ENCODE results near the gene ZFAND2A.
"Not testable (repeated sequence)": the region's sequence is repeated elsewhere in the genome, so short reads cannot be mapped to it uniquely, and the experiment has no call there.

Gene ZFAND2A

DNA sequence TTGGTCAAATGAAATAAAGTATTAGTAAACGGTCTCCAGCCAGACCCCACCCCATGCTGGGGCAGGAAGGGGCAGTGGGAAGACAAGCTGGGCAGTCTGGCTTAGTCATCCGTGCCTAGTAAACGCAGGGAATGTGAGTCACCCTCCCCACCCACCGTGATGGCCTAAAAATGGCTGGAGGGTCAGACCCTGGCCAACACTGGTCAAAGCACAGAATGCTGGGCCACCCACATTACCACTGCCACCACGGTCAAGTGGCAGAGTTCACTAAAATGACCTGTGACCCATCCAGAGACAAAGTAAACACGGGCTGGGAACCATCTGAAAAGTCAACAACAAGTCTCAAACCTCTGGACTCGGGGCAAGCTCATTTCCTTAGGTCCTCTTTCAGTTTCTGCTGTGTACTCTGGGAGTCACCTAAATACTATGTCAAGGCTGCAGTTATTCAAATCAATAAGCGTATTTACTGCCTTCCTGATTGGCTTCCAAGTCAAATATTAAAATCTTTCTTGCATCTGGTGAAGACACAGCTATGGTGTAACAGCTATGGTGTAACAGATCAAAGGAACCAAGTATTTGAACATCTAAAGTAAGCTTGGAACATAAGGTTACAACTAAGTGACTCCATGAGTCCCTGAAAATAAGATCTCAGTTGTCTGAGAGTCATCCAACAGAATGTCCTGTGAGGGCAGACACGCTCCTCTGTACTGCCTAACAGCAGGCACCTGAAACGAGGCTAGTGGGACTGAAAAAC, 3.0 kb downstream of the ZFAND2A start:
- no peak overlapping the region for H3K27ac ChIP-seq (ENCODE audit: low read length)
- H3K9ac ChIP-seq (ENCODE audit: low read length), result no peak overlapping the region
- no peaks in the 10 kb centered on the region for H3K9me3 ChIP-seq (ENCODE audit: control insufficient read depth, low read depth, low read length)
- H3K4me3 ChIP-seq (ENCODE audit: low read length), result no peak overlapping the region
- peaks cover 24% of the 10 kb centered on the region for H3K36me3 ChIP-seq (ENCODE audit: control insufficient read depth, low read depth, low read length)
- no peaks in the 10 kb centered on the region for H3K4me1 ChIP-seq (ENCODE audit: control insufficient read depth, low read depth, low read length)
- H3K27me3 ChIP-seq (ENCODE audit: control insufficient read depth, insufficient read depth, low read length), result no peaks in the 10 kb centered on the region

DNA sequence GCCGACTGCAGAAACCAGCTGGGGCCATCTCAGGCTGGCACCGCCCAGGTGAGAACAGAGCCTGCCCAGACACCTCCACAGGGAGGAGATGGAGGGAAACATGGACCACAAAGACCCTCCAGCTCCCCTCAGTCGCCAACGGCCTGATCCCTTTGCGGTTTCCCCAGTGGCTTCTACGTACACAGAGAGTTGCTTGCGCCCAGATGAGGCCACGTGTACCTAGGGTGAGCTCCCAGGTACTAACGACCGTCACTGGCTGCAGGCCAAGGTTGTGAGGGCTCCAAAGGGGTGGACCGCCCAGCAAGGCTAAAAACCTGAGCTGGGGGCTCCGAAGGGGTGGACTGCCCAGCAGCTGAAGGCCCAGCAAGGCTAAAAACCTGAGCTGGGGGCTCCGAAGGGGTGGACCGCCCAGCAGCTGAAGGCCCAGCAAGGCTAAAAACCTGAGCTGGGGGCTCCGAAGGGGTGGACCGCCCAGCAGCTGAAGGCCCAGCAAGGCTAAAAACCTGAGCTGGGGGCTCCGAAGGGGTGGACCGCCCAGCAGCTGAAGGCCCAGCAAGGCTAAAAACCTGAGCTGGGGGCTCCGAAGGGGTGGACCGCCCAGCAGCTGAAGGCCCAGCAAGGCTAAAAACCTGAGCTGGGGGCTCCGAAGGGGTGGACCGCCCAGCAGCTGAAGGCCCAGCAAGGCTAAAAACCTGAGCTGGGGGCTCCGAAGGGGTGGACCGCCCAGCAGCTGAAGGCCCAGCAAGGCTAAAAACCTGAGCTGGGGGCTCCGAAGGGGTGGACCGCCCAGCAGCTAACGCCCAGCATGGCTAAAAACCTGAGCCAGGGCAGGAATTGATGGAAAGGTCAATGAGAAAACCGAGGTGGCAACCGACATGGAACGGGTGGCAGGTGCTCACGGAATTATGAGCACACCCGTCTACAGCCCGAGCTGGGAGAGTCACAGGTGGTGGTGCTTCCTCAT, 3.9 kb downstream of the ZFAND2A start:
- H3K27ac ChIP-seq (ENCODE audit: low read length), result not testable (repeated sequence)

GRCh38 chr7:1154172-1154739, 5.7 kb downstream of the ZFAND2A start:
- H3K9me3 ChIP-seq (ENCODE audit: control insufficient read depth, low read depth, low read length), result no peaks in the 10 kb centered on the region
- peaks cover 24% of the 10 kb centered on the region for H3K36me3 ChIP-seq (ENCODE audit: control insufficient read depth, low read depth, low read length)
- H3K4me1 ChIP-seq (ENCODE audit: control insufficient read depth, low read depth, low read length), result no peaks in the 10 kb centered on the region
- no peak overlapping the region for H3K4me3 ChIP-seq (ENCODE audit: low read length)
- no peak overlapping the region for H3K9ac ChIP-seq (ENCODE audit: low read length)
- no peaks in the 10 kb centered on the region for H3K27me3 ChIP-seq (ENCODE audit: control insufficient read depth, insufficient read depth, low read length)
- H3K27ac ChIP-seq (ENCODE audit: low read length), result no peak overlapping the region

More for the DNA sequence above, 3.9 kb downstream of the ZFAND2A start:
- peaks cover 24% of the 10 kb centered on the region for H3K36me3 ChIP-seq (ENCODE audit: control insufficient read depth, low read depth, low read length)
- H3K4me3 ChIP-seq (ENCODE audit: low read length); H3K9me3 ChIP-seq (ENCODE audit: control insufficient read depth, low read depth, low read length); H3K4me1 ChIP-seq (ENCODE audit: control insufficient read depth, low read depth, low read length); H3K27me3 ChIP-seq (ENCODE audit: control insufficient read depth, insufficient read depth, low read length); H3K9ac ChIP-seq (ENCODE audit: low read length): not testable (repeated sequence)

DNA sequence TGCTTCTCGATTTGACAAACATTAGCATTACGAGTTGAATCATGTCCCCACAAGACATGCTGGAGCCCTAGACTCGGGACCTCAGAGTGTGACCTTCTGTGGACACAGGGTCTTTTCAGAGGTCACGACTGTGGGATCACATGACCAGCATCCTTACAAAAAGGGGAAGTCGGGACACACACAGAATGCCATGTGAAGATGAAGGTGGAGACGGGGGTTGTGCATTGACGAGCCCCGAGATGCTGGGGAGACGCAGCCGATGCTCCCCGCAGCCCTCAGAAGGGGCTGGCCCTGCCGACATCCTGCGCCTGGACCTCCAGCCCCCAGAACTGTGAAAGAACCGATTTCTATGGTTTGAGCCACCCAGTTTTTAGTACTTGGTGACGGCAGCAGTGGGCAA, 7.5 kb downstream of the ZFAND2A start:
- Histone ChIP-seq H3K9ac (ENCODE audit: low read length) (no peak overlapping the region), H3K27ac (ENCODE audit: low read length) (no peak overlapping the region), H3K9me3 (ENCODE audit: control insufficient read depth, low read depth, low read length) (no peaks in the 10 kb centered on the region), H3K27me3 (ENCODE audit: control insufficient read depth, insufficient read depth, low read length) (no peaks in the 10 kb centered on the region), H3K4me3 (ENCODE audit: low read length) (no peak overlapping the region), H3K36me3 (ENCODE audit: control insufficient read depth, low read depth, low read length) (peaks cover 24% of the 10 kb centered on the region), H3K4me1 (ENCODE audit: control insufficient read depth, low read depth, low read length) (no peaks in the 10 kb centered on the region)

GRCh38 chr7:1151653-1152425, 8.2 kb downstream of the ZFAND2A start:
- no peak overlapping the region for H3K27ac ChIP-seq (ENCODE audit: low read length)
- no peaks in the 10 kb centered on the region for H3K27me3 ChIP-seq (ENCODE audit: control insufficient read depth, insufficient read depth, low read length)
- H3K9me3 ChIP-seq (ENCODE audit: control insufficient read depth, low read depth, low read length), result no peaks in the 10 kb centered on the region
- no peak overlapping the region for H3K4me3 ChIP-seq (ENCODE audit: low read length)
- no peaks in the 10 kb centered on the region for H3K4me1 ChIP-seq (ENCODE audit: control insufficient read depth, low read depth, low read length)
- H3K9ac ChIP-seq (ENCODE audit: low read length), result no peak overlapping the region
- H3K36me3 ChIP-seq (ENCODE audit: control insufficient read depth, low read depth, low read length), result peaks cover 19% of the 10 kb centered on the region

DNA sequence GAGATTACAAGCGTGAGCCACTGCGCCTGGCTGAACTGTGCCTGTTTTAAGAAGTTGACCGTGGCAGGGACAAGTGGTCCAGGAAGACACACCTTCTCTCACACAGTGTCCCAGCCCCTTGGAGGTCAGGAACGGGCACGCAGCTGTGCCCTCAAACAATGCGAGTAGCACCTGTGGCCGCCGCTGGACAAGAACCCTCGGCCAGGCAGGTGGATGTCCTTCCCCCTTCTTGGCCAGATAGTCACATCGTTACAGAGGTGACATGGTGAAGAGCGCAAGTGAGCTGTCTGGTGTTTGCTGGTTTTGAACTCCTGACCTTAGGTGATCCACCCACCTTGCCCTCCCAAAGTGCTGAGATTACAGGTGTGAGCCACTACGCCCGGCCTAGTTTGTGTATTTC, 8.8 kb downstream of the ZFAND2A start:
- H3K27ac ChIP-seq (ENCODE audit: low read length), result no peak overlapping the region
- no peak overlapping the region for H3K4me3 ChIP-seq (ENCODE audit: low read length)
- peaks cover 15% of the 10 kb centered on the region for H3K36me3 ChIP-seq (ENCODE audit: control insufficient read depth, low read depth, low read length)
- H3K4me1 ChIP-seq (ENCODE audit: control insufficient read depth, low read depth, low read length), result no peaks in the 10 kb centered on the region
- H3K27me3 ChIP-seq (ENCODE audit: control insufficient read depth, insufficient read depth, low read length), result no peaks in the 10 kb centered on the region
- H3K9ac ChIP-seq (ENCODE audit: low read length), result no peak overlapping the region
- H3K9me3 ChIP-seq (ENCODE audit: control insufficient read depth, low read depth, low read length), result no peaks in the 10 kb centered on the region

- Histone ChIP-seq H3K27me3 (ENCODE audit: control insufficient read depth, insufficient read depth, low read length) (no peaks in the 10 kb centered on the region), H3K36me3 (ENCODE audit: control insufficient read depth, low read depth, low read length) (peaks cover 15% of the 10 kb centered on the region), H3K27ac (ENCODE audit: low read length) (no peak overlapping the region), H3K9me3 (ENCODE audit: control insufficient read depth, low read depth, low read length) (no peaks in the 10 kb centered on the region), H3K4me3 (ENCODE audit: low read length) (no peak overlapping the region), H3K4me1 (ENCODE audit: control insufficient read depth, low read depth, low read length) (no peaks in the 10 kb centered on the region), H3K9ac (ENCODE audit: low read length) (no peak overlapping the region)
Measured at GRCh38 chr7:1150400-1151002, 9.5 kb downstream of the ZFAND2A start.

DNA sequence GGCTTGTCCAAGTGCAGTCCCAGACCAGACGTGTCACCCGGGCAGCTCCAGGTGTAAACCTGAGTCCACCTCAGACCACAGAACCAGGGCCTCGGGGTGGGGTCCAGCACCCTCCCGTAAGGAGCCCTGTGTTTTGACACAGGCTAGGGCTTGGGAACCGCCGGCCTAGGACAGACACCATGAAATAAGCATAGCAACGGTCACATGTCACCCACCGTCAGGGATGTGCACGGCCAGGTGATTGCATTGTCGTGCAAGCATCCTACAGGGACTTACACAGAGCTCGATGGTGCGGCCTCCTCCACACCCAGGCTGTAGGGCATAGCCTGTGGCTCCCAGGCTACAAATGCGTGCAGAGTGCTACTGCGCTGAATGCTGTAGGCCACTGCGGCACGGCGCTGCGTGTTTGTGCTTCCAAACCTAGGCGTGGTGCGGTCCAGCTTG, 10.6 kb downstream of the ZFAND2A start:
- Histone ChIP-seq H3K9ac (ENCODE audit: low read length) (no peak overlapping the region), H3K36me3 (ENCODE audit: control insufficient read depth, low read depth, low read length) (peaks cover 11% of the 10 kb centered on the region), H3K27ac (ENCODE audit: low read length) (no peak overlapping the region), H3K27me3 (ENCODE audit: control insufficient read depth, insufficient read depth, low read length) (no peaks in the 10 kb centered on the region), H3K9me3 (ENCODE audit: control insufficient read depth, low read depth, low read length) (no peaks in the 10 kb centered on the region), H3K4me1 (ENCODE audit: control insufficient read depth, low read depth, low read length) (no peaks in the 10 kb centered on the region), H3K4me3 (ENCODE audit: low read length) (no peak overlapping the region)

- H3K36me3 ChIP-seq (ENCODE audit: control insufficient read depth, low read depth, low read length); H3K27ac ChIP-seq (ENCODE audit: low read length); H3K27me3 ChIP-seq (ENCODE audit: control insufficient read depth, insufficient read depth, low read length); H3K4me3 ChIP-seq (ENCODE audit: low read length); H3K4me1 ChIP-seq (ENCODE audit: control insufficient read depth, low read depth, low read length); H3K9me3 ChIP-seq (ENCODE audit: control insufficient read depth, low read depth, low read length); H3K9ac ChIP-seq (ENCODE audit: low read length): not testable (repeated sequence)
Measured at GRCh38 chr7:1147873-1148272, 12.1 kb downstream of the ZFAND2A start.

DNA sequence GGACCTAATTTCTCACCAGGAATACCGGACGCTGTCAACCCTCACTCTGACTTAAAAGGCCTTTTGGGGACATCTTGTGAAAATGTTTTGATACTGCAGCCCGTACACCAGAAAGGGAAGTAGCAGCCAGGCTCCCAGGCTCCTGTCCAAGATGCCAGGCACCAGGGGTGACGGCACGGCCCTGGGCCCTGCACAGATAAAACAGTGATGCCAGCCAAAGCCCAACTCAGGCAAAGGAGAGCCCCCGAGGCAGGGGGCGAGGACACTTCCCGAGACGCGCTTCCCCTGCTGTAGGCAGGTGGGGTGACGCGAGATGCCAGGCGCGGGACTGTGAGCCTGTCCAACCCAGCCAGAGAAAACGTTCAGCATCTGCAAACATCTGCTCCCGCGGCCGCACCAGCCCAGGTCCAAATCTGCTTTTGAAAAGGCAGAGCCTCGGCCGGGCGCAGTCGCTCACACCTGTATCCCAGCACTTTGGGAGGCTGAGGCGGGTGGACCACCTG, 15.7 kb downstream of the ZFAND2A start:
- H3K36me3 ChIP-seq (ENCODE audit: control insufficient read depth, low read depth, low read length), result no peaks in the 10 kb centered on the region
- H3K27ac ChIP-seq (ENCODE audit: low read length), result no peak overlapping the region
- no peaks in the 10 kb centered on the region for H3K27me3 ChIP-seq (ENCODE audit: control insufficient read depth, insufficient read depth, low read length)
- no peak overlapping the region for H3K4me3 ChIP-seq (ENCODE audit: low read length)
- no peaks in the 10 kb centered on the region for H3K9me3 ChIP-seq (ENCODE audit: control insufficient read depth, low read depth, low read length)
- H3K4me1 ChIP-seq (ENCODE audit: control insufficient read depth, low read depth, low read length), result no peaks in the 10 kb centered on the region
- H3K9ac ChIP-seq (ENCODE audit: low read length), result no peak overlapping the region

All from iPS-18a (cell line).